ENCODE measurements around the gene EFHC2. TPM values are rescaled to one million over a fixed set of nuclear protein-coding genes. Genes with fewer than 3 reads are reported as not detected.

The EFHC2 gene
- polyA plus RNA-seq, 3 donors from 2014 or later = 11.2 to 19.5 (median 13.2) TPM

- peak overlapping the region in 1 of 6 donors; percentile 62 for H3K27ac Mint-ChIP-seq
- DNase-seq = no peak
- no peak overlapping the region for H3K4me3 Mint-ChIP-seq
- H3K27me3 Mint-ChIP-seq (ENCODE audit: low read depth in 3 of 3) = peaks cover 0 to 3% (median 0%) of the 10 kb centered on the region in 3 donors
- peaks cover 43 to 49% of the 10 kb centered on the region in 2 donors for H3K4me1 Mint-ChIP-seq
- no peaks in the 10 kb centered on the region for H3K9me3 Mint-ChIP-seq
- H3K36me3 Mint-ChIP-seq = peaks cover 0 to 8% (median 7%) of the 10 kb centered on the region in 3 donors
Measured at GRCh38 chrX:44317181-44317580, 26.3 kb downstream of the EFHC2 start.

GRCh38 chrX:44314808-44315207 lies 28.7 kb downstream of the EFHC2 start:
- peaks cover 49 to 58% of the 10 kb centered on the region in 2 donors for H3K4me1 Mint-ChIP-seq
- H3K4me3 Mint-ChIP-seq = peak overlapping the region; percentile 40 to 58 (median 51)
- H3K9me3 Mint-ChIP-seq = no peaks in the 10 kb centered on the region
- no peaks in the 10 kb centered on the region for H3K36me3 Mint-ChIP-seq
- peak overlapping the region; percentile 75 to 91 (median 84) for H3K27ac Mint-ChIP-seq
- peak; percentile 22 to 41 (median 29) for DNase-seq
- peaks cover 0 to 5% (median 0%) of the 10 kb centered on the region in 3 donors for H3K27me3 Mint-ChIP-seq (ENCODE audit: low read depth in 3 of 3)

DNA sequence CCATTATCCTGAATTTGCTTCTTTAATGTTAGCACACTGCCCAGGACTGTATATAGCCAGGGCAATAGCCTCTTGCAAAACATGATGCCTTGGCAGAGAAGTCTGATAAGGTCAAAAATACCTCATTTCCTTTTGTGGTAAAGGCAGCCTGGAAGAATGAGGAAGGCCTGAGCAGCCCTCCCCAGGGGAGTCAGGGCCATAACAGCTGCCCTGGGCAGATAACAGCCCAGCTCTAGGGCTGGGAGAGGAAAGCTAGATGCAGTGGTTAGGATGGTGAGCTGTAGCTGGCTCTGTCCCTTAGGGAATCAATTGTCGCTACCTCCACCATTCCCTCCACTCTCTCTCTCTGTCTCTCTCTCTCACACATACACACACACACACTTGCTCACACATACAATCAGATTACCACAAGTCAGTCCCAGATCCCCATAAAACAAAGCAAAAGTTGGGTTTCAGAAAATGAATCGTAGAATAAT lies 29.2 kb downstream of the EFHC2 start:
- Mint-ChIP-seq H3K36me3 (peaks cover 0 to 4% (median 0%) of the 10 kb centered on the region in 3 donors), H3K27me3 (ENCODE audit: low read depth in 3 of 3) (peaks cover 0 to 9% (median 3%) of the 10 kb centered on the region in 3 donors), H3K27ac (peak overlapping the region; percentile 75 to 91 (median 84)), H3K4me1 (peaks cover 52 to 58% of the 10 kb centered on the region in 2 donors), H3K4me3 (peak overlapping the region; percentile 40 to 58 (median 51)), H3K9me3 (no peaks in the 10 kb centered on the region)
- peak in 2 of 3 donors; percentile 27 to 31 for DNase-seq

DNA sequence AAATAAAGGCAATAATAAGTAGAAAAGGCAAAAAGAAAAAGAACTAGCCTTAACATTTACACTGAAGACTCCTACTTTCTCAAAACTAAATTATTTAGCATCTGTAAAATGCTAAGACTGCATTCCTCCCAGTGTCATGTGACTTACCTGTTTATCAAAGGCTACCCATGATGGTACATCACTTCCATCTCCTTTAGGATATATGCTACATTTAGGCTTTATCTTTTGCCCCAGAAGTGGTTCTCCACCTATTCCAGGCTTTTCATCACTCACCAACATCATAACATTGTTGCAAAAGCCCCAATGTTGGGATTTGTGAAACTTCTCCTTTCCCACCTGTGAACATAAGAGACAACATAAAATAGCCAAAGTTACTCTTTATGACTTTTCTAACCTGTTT lies 31.1 kb downstream of the EFHC2 start:
- no peaks in the 10 kb centered on the region for H3K9me3 Mint-ChIP-seq
- peaks cover 53 to 58% of the 10 kb centered on the region in 2 donors for H3K4me1 Mint-ChIP-seq
- H3K27me3 Mint-ChIP-seq (ENCODE audit: low read depth in 3 of 3) = peaks cover 0 to 9% (median 5%) of the 10 kb centered on the region in 3 donors
- H3K36me3 Mint-ChIP-seq = peaks cover 0 to 4% (median 0%) of the 10 kb centered on the region in 3 donors
- no peak for DNase-seq
- H3K4me3 Mint-ChIP-seq = no peak overlapping the region
- peak overlapping the region in 1 of 6 donors; percentile 4 for H3K27ac Mint-ChIP-seq

DNA sequence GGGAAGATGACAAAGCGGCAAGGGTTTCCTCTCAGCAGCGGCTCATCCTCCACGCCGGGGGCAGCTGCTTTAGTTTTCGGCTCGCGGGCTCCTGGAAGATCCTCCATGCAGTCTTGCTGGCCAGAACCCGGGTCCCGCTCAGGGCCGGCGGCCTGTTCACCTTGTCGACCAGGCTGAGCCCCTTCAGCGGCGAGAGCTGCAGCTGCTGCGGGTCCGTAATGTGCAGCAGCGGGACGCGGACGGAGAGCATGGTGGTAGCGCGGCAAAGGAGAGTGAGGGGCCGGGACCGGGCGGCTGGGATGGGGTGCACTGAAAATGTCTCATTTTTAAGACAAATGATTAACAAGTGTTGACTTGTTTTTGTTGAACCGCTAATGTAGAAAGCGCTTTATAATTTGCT lies 33.2 kb downstream of the EFHC2 start:
- Mint-ChIP-seq H3K36me3 (peaks cover 0 to 4% (median 0%) of the 10 kb centered on the region in 3 donors), H3K27me3 (ENCODE audit: low read depth in 3 of 3) (peaks cover 0 to 8% (median 8%) of the 10 kb centered on the region in 3 donors), H3K27ac (peak overlapping the region in 2 of 6 donors; percentile 77 to 88), H3K4me1 (peaks cover 35 to 39% of the 10 kb centered on the region in 2 donors), H3K4me3 (peak overlapping the region in 2 of 5 donors; percentile 84 to 85), H3K9me3 (no peaks in the 10 kb centered on the region)
- peak in 1 of 3 donors; percentile 14 for DNase-seq

- DNase-seq = no peak
- Mint-ChIP-seq H3K4me1 (peaks cover 22 to 25% of the 10 kb centered on the region in 2 donors), H3K36me3 (peaks cover 0 to 4% (median 0%) of the 10 kb centered on the region in 3 donors), H3K9me3 (no peaks in the 10 kb centered on the region), H3K27me3 (ENCODE audit: low read depth in 3 of 3) (peaks cover 0 to 8% (median 8%) of the 10 kb centered on the region in 3 donors), H3K4me3 (no peak overlapping the region), H3K27ac (no peak overlapping the region)
Measured at GRCh38 chrX:44308869-44309268, 34.6 kb downstream of the EFHC2 start.

DNA sequence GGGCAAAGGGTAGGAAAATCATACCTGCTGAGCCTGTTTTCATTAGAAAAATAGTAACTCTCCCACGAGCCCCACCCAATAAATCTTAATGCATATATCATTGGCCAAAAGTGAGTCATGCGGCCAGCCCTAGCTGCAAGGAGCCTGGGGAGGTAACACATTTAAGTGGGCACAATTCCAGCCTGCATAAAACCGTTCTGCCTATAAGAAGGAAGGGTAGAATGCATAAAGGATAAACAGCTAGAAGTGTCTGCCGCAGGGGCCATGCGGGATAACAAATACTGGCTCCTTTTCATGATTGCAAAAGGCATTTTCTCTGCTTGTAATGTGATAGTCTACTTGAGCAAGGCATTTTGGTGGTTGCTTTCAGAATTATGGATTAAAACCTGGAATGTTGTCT lies 37.1 kb downstream of the EFHC2 start:
- peaks cover 0 to 8% (median 8%) of the 10 kb centered on the region in 3 donors for H3K27me3 Mint-ChIP-seq (ENCODE audit: low read depth in 3 of 3)
- DNase-seq = no peak
- peaks cover 0 to 4% (median 0%) of the 10 kb centered on the region in 3 donors for H3K36me3 Mint-ChIP-seq
- H3K4me1 Mint-ChIP-seq = peaks cover 2 to 6% of the 10 kb centered on the region in 2 donors
- no peak overlapping the region for H3K4me3 Mint-ChIP-seq
- peak overlapping the region in 1 of 6 donors; percentile 33 for H3K27ac Mint-ChIP-seq
- no peaks in the 10 kb centered on the region for H3K9me3 Mint-ChIP-seq

GRCh38 chrX:44305921-44306320 lies 37.6 kb downstream of the EFHC2 start:
- peaks cover 0 to 5% of the 10 kb centered on the region in 2 donors for H3K4me1 Mint-ChIP-seq
- peaks cover 0 to 4% (median 0%) of the 10 kb centered on the region in 3 donors for H3K36me3 Mint-ChIP-seq
- peaks cover 0 to 8% (median 8%) of the 10 kb centered on the region in 3 donors for H3K27me3 Mint-ChIP-seq (ENCODE audit: low read depth in 3 of 3)
- no peak overlapping the region for H3K4me3 Mint-ChIP-seq
- no peak for DNase-seq
- H3K27ac Mint-ChIP-seq = no peak overlapping the region
- H3K9me3 Mint-ChIP-seq = no peaks in the 10 kb centered on the region

- Mint-ChIP-seq H3K4me1 (peaks cover 0 to 14% of the 10 kb centered on the region in 2 donors), H3K36me3 (no peaks in the 10 kb centered on the region), H3K9me3 (no peaks in the 10 kb centered on the region), H3K27ac (no peak overlapping the region), H3K4me3 (no peak overlapping the region), H3K27me3 (ENCODE audit: low read depth in 3 of 3) (peaks cover 0 to 3% (median 2%) of the 10 kb centered on the region in 3 donors)
- no peak for DNase-seq
Measured at GRCh38 chrX:44303119-44303518, 40.4 kb downstream of the EFHC2 start.

DNA sequence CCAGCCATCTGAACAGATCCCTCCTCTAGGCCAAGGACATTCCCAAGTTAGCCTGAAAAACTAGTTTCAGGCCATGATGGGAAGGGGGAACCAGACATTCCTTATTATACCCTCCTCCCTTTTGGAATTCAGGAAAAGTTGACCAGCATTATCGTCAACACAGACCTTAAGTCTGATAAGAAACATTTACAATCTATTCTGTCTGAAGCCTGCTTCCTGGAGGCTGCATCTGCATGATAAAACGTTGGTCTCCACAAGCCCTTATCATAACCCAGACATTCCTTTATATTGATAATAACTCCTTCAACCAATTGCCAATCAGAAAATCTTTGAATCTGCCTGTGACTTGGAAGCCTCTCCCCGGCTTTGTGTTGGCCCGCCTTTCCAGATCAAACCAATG lies 44.3 kb downstream of the EFHC2 start:
- H3K27ac Mint-ChIP-seq = no peak overlapping the region
- no peaks in the 10 kb centered on the region for H3K9me3 Mint-ChIP-seq
- H3K27me3 Mint-ChIP-seq (ENCODE audit: low read depth in 3 of 3) = peaks cover 0 to 4% (median 0%) of the 10 kb centered on the region in 3 donors
- no peak overlapping the region for H3K4me3 Mint-ChIP-seq
- peaks cover 0 to 3% (median 0%) of the 10 kb centered on the region in 3 donors for H3K36me3 Mint-ChIP-seq
- DNase-seq = no peak
- peaks cover 2 to 14% of the 10 kb centered on the region in 2 donors for H3K4me1 Mint-ChIP-seq

GRCh38 chrX:44291468-44292092 lies 51.9 kb downstream of the EFHC2 start:
- H3K27me3 Mint-ChIP-seq (ENCODE audit: low read depth in 3 of 3) = peaks cover 0 to 4% (median 4%) of the 10 kb centered on the region in 3 donors
- no peaks in the 10 kb centered on the region for H3K36me3 Mint-ChIP-seq
- DNase-seq = peak in 1 of 3 donors; percentile 26
- H3K27ac Mint-ChIP-seq = no peak overlapping the region
- peak overlapping the region in 1 of 5 donors; percentile 23 for H3K4me3 Mint-ChIP-seq
- peaks cover 10 to 17% of the 10 kb centered on the region in 2 donors for H3K4me1 Mint-ChIP-seq
- H3K9me3 Mint-ChIP-seq = no peaks in the 10 kb centered on the region

DNA sequence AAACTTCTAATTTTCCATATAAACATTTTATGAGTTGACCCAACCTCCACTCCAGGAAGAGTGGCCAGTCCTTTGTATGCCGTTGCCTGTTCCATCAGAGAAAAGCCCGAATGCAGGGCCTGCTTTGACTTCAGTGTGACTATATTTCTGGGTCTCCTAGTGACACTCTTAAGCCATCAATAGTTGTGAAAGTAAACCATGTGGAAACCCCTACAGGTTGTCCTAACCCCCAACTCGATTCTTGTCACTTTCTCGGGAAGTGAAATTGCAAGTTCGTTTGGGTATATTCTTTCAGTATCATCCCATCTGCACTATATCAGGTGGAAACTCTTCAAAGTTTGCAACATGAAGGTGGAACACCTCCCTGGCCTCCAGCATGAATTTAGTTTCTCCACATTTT lies 52.8 kb downstream of the EFHC2 start:
- no peak overlapping the region for H3K27ac Mint-ChIP-seq
- no peak overlapping the region for H3K4me3 Mint-ChIP-seq
- peaks cover 0 to 5% (median 4%) of the 10 kb centered on the region in 3 donors for H3K27me3 Mint-ChIP-seq (ENCODE audit: low read depth in 3 of 3)
- H3K36me3 Mint-ChIP-seq = no peaks in the 10 kb centered on the region
- H3K4me1 Mint-ChIP-seq = peaks cover 10 to 17% of the 10 kb centered on the region in 2 donors
- no peak for DNase-seq
- no peaks in the 10 kb centered on the region for H3K9me3 Mint-ChIP-seq

DNA sequence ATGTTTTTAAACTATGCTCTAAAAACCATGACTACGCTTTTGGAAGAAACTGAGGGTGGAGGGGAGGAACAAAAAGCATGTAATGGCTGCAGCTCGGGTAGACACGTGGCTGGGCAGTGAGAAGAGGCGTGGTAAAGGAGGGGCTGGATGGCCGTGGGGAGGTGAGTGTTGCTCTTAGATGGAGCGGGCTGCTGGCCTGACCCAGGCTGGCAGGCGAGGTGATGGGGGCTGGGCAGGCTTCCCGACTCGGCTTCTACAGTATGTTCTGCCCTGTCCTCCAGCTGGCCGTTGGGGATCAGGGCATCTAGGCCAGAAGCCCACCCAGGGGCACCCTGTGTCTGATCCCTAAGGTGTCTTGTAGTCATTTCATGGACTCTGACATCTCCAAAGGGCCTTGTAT lies 60.7 kb downstream of the EFHC2 start:
- Mint-ChIP-seq H3K4me1 (no peaks in the 10 kb centered on the region), H3K9me3 (no peaks in the 10 kb centered on the region), H3K27me3 (ENCODE audit: low read depth in 3 of 3) (peaks cover 0 to 4% (median 2%) of the 10 kb centered on the region in 3 donors), H3K27ac (peak overlapping the region in 1 of 6 donors; percentile 75), H3K36me3 (no peaks in the 10 kb centered on the region), H3K4me3 (no peak overlapping the region)
- DNase-seq = no peak

- Mint-ChIP-seq H3K27me3 (ENCODE audit: low read depth in 3 of 3) (peaks cover 0 to 3% (median 2%) of the 10 kb centered on the region in 3 donors), H3K36me3 (peaks cover 1 to 2% (median 1%) of the 10 kb centered on the region in 3 donors), H3K27ac (peak overlapping the region in 1 of 6 donors; percentile 29), H3K9me3 (no peaks in the 10 kb centered on the region), H3K4me3 (no peak overlapping the region), H3K4me1 (no peaks in the 10 kb centered on the region)
- DNase-seq = no peak
Measured at GRCh38 chrX:44280116-44280515, 63.4 kb downstream of the EFHC2 start.

All from immature natural killer cell (primary cell).